HG03432 (cell line): ENCODE results near the gene KIRREL3.

Experiments used
- ATAC-seq: cut with Tn5 transposase; IDR thresholded peaks from one replicate; pipeline ENCODE4 v1.9.1; 2021; ENCODE audit warnings: mild to moderate bottlenecking, moderate library complexity; ENCODE audit not compliant: unreplicated experiment

Gene KIRREL3

DNA sequence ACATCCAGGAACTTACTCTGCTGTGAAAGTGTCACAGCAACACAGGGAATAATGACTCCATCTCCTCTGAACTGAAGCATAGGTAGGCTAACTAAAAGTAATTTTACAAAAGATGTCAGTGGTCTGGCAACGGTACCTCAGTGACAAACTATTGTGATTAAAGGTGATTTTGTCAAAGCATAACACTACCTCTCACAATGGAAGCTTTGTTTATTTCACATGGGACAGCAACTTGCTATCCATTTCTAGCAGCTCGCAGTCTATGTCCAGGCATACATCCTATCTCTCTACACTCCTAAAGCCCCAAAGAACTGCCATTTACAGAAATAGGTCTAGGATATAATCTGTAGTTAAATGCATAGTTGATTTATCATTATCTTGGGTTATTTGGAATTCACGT is 163.0 kb downstream of the KIRREL3 start:
- no peak for ATAC-seq

DNA sequence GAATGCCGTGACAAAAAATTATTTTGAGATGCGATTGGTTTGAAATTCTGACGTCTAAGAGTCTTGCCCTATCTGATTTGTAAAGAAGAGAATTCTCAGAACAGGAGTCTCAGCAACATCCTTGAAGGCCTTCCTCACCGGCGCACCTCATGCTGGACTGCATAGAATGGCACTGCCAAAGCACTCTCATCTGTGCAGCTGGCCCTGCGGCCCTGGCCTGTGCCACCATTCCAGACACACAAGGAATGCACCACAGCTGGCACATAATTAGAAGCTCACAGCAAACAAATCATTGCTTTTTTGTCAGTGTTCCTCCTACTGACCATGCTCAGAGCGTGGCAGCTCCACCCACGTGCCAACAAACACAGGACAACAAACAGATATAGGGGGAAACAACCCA is 166.0 kb downstream of the KIRREL3 start:
- no peak for ATAC-seq

DNA sequence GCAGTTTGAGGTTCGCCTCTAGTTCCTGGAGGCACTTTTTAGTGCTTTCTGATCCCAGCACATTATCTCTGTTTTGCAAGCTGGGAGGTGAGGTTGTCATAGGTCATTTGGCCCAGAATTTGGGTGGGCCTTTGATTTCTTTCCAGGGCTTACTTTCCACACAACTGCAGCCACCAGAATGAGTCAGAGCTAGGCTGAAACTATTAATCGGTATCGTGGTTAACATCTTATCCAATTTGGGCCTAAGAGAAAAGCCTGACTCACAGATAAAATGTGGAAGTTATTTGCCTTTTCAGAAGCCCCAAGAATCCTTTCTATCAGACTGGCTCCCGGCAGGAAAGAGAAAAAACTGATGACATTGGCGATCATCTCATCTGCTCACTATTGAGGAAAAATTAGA is 166.4 kb downstream of the KIRREL3 start:
- ATAC-seq, result no peak

DNA sequence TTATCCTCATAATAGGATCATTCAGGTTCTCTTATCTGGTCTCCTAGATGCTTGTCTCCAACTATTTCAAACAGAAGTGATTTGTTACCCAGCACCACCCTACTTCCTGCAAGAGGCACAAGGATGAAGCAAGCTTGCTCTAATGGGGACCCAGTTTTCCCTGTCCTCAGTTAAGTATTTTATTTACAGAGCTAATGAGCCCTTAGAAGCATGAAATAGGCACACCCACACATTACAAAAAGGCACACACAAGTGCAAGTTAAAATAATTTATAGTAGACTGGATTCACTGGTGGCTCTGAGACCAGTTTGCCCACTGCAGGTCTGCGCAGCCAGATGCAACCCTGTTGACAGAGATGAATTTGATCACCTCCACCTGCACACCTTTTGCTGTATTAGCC is 167.5 kb downstream of the KIRREL3 start:
- no peak for ATAC-seq

DNA sequence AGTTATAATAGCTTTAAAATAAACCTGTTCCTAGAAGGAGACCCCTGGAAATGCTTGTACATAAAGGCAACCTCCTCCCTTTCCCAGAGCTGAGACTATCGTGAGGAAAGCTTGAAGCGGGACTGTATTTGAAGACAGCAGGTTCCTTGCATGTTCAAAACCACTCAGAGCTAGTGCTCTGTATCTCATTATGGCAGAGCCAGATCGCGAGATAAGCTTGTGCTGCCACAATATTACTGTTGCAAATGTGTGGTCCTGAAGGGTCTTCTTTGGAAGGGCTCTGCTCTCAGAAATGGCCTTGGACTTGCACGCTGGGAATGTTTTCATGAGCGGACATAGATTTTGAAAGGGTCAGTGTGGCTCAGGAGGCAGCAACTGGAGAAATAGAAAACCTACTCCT is 168.2 kb downstream of the KIRREL3 start:
- ATAC-seq, result no peak

DNA sequence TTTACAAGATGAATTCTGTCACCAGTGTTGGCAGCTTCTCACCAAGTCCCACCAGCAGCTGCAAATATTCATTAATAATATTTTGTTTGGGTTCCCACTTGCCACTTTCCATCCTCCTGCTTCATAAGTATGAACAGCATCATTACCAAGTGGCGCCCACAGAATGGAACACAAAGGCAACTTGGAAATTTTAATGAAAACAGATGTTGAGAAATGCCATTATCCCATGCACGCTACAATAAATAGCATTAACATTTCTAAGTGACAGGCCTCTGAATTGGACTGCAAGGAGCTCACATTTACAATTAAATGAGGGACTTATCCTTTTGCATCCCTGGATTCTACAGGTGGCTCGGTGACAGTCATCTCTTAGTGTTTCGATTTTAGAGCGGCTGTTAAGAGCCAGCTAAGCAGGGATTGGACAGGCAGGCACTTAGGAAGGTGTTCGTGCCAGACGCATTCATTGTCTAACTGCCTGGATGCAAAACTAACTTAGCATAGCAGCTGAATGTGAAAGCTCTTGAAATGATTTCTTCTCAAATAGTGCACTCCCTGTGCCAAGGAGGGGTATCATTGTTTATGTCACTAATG is 170.3 kb downstream of the KIRREL3 start:
- no peak for ATAC-seq

DNA sequence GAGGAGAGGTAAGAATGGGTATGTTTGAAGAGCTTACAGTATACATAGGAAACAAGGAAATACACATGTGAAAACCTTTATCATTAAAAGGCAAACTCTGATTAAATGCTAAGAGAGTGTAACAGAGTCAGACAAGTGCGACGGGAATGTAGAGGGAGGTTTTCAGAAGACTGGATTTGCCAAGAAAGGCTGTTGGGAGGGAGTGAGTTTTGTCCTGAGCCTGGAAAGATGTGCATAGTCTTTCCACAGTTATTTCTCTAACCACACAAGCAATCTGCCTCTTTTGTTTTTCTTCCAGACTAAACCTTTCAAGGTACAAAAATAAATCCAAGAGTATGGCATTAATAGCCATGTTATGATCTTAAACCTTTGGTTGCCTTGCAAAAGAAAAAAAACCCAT is 170.9 kb downstream of the KIRREL3 start:
- ATAC-seq, result no peak

DNA sequence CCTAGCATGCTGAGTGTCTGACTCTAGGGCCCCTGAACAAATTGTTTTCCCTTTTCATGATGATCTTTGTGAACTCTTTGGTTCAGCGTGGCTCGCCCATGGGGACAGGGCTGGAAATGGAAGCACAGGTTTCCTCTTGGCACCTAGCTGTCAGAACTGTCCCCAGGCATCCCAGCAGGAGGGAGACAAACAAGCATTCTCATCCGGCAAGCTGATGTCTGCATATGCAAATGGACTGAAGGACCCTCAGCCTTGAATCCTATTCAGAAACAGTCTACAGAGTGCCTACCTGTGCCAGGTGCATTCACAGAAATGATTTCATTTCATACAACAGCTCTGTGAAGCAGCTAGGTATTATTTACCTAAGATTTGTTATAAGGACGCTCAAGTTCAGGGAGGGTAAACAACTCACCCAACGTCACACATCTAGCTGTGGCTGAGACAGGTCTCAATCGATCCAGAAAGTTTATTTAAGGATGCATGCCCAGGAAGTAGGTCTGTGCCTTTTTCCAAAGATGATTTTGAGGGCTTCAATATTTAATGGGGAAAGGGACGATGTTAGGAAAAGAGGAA is 176.4 kb downstream of the KIRREL3 start:
- ATAC-seq, result no peak

DNA sequence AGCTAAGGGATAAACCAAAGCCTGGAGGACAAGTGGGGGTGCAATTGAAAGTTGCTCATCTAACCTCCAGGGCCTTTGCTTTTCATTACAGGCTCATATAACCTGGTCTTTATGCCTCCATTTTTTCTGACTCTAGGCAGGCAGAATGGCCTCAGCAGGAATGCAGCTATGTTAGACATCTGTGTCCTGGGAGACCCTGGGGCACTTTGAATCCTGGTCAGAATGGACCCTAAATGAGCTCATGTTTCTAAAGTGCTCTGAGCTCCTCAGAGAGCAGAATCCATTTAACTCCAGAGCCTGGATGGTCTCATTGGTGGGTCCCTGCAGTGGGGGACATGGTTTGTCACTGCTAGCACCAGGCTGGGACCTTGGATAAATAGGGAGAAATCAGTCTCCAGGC is 177.3 kb downstream of the KIRREL3 start:
- no peak for ATAC-seq

DNA sequence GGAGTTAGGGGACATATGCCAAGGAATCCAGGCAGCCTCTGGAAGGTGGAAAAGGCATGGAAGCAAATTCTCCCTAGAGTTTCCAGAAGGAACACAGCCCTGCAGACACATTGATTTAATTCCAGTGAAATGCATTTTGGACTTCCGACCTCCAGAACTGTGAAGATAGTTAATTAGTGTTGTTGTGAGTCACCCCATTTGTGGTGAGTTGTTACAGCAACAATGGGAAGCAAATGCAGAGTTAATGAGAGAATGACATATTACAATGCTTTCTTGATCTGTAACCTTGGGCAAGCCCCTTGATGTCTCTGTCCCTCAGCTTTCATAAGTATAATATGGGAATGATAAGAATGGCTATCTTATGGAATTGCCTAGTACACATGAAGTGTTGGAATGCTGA is 178.7 kb downstream of the KIRREL3 start:
- no peak for ATAC-seq

DNA sequence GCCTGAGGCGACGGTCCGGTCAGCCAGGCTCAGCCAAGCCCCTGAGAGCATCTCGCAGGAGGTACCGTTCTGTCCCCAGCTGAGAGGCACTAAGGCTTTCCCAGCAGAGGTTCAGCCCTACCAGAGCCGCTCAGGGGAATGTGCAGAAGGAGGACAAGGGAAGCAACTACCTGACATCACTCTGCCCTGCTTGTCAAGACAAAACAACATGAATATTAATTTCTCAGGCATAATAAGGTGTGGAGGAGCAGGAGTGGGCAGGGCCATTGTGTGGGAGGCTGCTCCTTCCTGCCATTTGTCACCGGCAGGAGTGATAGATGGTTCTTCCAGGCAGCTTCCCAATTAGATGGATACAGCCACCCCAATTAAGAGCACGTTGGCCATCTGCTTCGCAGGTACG is 181.4 kb downstream of the KIRREL3 start:
- ATAC-seq, result no peak

DNA sequence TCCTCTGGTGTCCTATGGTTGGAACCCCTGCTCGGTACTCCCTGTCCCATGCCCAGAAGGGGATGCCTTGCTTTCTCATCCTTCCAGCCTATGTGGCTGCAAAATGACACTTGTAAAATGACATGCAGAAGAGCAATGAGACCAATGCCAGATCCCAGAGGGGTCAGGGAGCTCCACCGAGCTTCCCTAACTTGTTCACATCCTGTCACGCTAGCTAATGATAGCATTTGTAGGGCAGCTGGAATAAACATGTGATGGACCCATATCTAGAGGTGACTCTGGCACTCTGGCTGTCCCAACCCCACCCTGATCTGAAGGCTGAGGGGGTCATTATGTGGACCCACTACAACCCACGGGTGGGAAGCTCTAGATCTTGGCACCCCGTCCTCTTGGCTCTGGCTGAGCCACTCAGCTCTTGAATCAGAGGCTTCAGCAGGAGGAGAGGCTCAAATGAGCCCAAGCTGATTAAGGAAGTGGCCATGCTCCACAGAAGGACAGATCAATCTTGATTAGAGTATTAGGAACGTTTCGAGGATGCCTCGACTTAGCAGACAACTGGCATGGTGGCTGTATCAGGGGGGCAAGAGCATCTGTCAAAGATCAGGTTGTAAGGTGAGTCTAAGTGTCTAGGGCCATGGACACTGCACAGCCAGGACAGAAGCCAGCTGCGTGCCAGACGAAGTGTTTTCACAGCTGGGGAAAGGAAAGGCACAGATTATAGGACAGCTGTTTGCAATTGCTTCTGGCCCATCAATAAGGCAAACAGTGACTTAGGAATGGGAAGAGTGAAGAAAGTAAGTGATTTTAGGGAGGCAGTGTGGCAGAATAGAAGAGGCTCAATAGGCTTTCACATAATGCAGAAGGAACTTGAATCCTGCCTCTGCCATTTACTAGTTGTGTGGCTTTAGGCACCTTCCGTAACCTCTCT is 182.8 kb downstream of the KIRREL3 start:
- no peak for ATAC-seq

DNA sequence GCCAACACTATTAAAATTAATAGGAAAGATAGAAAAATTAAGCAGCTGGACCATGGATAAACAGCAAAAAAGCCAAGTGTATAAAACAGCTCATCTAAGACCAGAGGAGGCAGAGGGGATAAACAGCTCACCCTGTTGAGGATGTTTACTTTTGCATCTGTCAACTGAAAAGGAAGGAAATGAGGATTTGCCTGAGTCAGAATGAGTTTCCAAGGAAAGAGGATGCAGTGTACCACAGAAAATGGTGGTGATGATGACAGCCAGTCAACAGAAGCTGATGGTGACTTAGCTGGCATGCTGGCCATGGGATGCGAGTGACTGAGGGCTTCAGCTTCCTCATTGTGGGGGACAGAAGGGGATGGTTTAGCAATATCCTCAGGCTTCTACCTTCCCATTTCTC is 183.5 kb downstream of the KIRREL3 start:
- no peak for ATAC-seq

DNA sequence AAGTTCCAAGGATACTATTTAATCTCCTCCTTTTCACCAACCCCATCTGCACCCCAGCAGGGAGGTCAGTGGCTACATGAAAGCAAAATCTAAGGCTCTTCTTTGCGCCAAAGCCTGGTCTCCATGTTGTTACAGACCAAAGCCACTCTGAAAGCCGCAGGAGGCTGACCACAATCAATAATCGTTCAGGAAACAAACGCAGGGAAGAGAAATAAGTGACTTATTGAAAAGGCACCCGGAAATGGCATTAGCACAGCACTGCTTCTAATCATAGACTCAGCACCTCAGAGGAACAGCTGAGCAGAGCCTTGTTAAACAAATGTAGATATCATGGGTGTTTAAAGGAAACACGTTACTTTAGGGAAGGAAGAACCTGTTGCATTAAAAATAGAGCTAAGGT is 183.9 kb downstream of the KIRREL3 start:
- no peak for ATAC-seq

DNA sequence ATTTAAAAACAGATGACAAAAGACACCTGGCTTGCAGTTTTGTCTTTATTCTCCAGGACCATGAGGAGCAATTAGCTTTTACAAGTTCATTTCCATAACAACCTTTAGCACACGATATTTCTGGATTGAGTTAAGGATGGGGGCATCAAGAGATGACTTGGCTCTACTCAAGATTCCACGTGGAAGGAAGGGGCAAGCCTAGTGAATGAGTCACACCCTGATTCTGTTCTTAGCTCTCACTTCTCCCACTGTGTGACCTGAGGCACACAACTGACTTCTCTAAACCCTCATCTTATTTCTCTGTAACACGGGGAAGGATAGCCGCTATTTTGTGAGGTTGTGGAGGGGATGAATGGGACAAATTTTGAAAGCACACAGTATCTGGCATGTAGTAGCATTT is 185.5 kb downstream of the KIRREL3 start:
- ATAC-seq, result no peak

DNA sequence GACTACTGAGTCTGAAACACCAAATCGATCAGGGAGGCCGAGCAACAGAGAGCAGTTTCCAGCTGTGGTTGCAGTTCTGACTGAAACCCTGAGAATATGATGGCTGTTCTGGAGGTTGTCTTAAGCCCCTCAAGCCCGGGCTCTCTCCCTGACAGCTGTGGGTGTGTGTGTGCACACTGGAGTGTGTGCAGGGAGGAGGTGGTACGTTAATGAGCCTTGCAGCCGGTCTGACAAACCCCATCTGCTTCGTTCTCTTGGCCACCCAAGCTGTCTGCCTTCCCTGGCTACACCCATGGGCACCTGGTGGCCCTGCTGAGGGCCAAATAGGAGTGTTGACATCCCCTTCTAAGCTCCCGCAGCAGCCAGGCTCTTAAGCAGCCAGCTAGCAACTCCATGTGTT is 189.8 kb downstream of the KIRREL3 start:
- no peak for ATAC-seq

DNA sequence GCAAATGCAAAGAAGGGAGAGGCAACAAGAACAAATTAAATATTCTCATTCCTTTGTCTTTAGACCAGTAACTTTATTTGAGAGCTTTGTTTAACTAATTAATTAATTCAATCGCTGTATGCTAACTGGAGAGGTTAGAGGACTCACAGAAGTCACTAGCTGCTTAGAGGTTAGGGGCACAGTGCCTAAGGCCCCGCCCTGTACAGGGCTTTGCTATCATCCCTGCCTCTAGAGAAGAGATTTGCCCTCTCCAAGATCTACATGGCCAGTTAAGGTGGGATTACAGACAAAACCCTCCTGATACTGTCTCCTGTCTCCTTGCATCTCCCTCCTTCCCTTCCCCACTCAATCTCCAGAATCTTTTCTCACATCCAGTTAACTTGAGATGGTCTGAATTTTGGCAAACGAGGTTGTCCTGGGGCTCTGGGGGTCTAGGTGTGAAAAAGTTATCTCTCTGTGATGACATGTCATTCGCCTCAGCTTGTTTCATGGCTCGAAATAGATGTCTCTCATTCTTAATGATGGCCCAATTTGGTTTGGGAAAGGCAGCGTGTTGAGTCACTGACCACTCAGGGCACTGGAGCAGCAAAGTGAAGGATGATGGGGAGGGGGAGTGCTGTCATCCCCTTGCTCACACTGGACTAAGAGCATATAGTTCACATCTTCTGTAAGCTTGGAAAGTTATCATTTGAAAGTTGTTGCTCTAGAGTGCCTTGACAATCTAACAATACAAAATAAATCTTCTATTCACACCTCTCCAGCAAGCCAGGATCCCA is 190.9 kb downstream of the KIRREL3 start:
- ATAC-seq, result no peak

DNA sequence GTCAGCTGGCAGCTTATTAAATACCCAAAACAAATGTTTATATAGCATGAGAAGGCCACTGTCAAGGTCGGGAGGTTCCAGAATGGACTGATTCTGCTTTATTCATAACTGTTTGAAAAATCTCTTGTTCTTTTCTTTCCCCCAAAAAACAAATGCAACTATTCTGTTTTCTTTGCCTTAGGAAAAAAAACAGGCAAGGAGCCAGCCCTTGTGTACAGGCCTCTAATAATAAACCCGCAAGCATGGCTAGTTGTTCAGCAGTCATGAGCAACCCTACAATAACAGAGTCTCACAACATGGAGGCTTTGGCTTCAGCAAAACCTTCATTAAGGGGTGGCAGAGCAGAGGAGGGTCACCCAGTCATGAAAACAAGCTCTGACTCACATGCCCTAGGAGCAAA is 191.7 kb downstream of the KIRREL3 start:
- no peak for ATAC-seq

DNA sequence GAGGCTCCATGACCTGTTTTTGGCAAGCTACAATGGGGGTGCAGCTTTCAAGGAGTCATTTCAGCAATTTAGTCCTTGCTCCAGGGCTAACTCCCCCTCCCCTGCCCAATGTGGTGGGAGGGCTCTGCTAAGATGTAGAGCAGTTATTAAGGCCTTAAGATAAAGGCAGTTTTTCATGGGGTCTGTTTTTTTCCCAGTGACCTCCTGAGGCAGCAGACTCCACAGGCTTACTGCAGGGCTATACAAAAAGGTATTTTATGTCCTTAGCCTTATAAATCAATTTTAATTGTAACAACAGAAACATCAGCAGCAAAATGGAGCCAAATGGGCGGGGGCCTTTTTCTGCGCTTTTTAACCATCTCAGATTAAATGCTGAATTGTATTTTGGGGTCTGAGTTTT is 192.3 kb downstream of the KIRREL3 start:
- ATAC-seq, result no peak

DNA sequence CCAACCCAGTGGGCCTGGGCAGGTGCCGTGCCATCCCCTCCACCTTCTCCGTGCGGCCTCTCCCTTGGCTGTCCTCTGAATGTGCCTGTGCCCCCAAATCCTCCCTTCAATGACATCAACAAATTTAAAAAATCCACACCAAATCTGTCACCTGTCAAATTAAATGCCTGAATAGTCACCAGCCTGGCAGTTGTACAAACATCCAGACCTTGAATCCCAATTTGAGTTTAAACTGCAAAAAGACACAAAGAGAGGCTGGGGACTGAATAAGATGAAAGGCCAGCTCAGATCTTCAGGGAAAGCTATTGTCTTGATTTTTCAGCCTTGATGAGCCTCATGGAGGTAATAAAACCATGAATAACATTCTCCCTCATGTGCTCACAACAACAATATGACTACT is 194.7 kb downstream of the KIRREL3 start:
- no peak for ATAC-seq

DNA sequence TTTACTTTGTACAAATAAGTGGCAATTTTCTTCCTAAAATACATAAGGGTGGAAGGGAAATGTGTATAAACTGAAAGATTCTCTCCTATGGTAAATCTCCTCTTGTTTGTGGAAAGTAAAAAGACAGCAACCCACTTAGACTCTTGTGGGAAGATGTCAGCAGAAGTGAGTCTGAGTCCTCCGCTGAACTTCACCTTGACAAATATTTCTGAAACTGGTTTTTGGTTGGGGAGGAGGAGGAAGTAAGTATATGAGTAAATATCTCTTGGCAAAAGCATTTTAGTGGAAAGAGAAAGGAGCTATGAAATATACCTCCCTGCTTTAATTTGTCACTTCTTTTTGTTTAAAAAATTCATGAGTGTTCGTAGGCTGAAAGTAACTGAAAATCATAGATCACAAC is 196.2 kb downstream of the KIRREL3 start:
- ATAC-seq, result no peak

DNA sequence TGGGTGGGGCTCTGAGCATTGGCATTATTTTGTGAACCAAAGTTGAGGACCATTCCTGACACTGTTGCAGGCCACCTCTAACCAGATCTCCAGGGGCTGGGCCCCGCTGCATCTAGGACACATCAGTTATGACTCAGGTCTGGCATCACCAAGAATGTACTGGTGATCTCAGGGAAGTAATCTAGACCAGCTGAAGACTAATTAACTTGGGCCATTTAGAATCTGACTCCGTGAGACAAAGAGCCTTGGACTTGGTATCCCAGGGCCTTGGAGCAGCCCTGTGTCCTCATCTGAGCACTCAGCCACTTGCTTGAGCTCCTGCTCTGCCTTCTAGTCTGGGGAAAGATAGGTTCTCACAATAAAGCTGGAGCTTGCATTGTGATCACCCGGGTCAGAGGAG is 200.6 kb downstream of the KIRREL3 start:
- ATAC-seq, result no peak
